Stimulated activated CD8-positive, alpha-beta memory T cell treated with anti-CD3 and anti-CD28 coated beads, Interleukin-7, amount 100 ng/mL, for 4 hours (primary cell): Measurements from ENCODE around the gene WWOX.

ENCODE experiments used
- DNase-seq, 2 donors: peaks; one replicate each; pipeline ENCODE4 v3.0.0-alpha.2; 2020; ENCODE audit warnings: low read depth in 2 of 2

The WWOX gene

GRCh38 chr16:78528265-78528664, 428.8 kb downstream of the WWOX start:
- DNase-seq: no peak

- DNase-seq: no peak
Measured at GRCh38 chr16:78529881-78530280, 430.4 kb downstream of the WWOX start.

- DNase-seq: no peak
Measured at GRCh38 chr16:78530283-78530682, 430.8 kb downstream of the WWOX start.

- DNase-seq: no peak
Measured at GRCh38 chr16:78535098-78535497, 435.6 kb downstream of the WWOX start.

- DNase-seq: no peak
Measured at GRCh38 chr16:78537511-78537910, 438.1 kb downstream of the WWOX start.

- DNase-seq: no peak
Measured at GRCh38 chr16:78538292-78538691, 438.8 kb downstream of the WWOX start.

- no peak for DNase-seq
Measured at GRCh38 chr16:78538919-78539318, 439.5 kb downstream of the WWOX start.

- DNase-seq: no peak
Measured at GRCh38 chr16:78542419-78542818, 443.0 kb downstream of the WWOX start.

GRCh38 chr16:78543023-78543422, 443.6 kb downstream of the WWOX start:
- DNase-seq: no peak

- no peak for DNase-seq
Measured at GRCh38 chr16:78549366-78549765, 449.9 kb downstream of the WWOX start.

GRCh38 chr16:78551487-78552085, 452.1 kb downstream of the WWOX start:
- no peak for DNase-seq

- no peak for DNase-seq
Measured at GRCh38 chr16:78552106-78552675, 452.7 kb downstream of the WWOX start.

- DNase-seq: no peak
Measured at GRCh38 chr16:78552716-78553115, 453.3 kb downstream of the WWOX start.

- no peak for DNase-seq
Measured at GRCh38 chr16:78553268-78554039, 454.0 kb downstream of the WWOX start.

- DNase-seq: no peak
Measured at GRCh38 chr16:78556421-78556820, 457.0 kb downstream of the WWOX start.

- DNase-seq: no peak
Measured at GRCh38 chr16:78560997-78561396, 461.5 kb downstream of the WWOX start.

GRCh38 chr16:78562111-78562510, 462.7 kb downstream of the WWOX start:
- DNase-seq: no peak

GRCh38 chr16:78562650-78563049, 463.2 kb downstream of the WWOX start:
- DNase-seq: no peak

- no peak for DNase-seq
Measured at GRCh38 chr16:78563905-78564304, 464.5 kb downstream of the WWOX start.

- DNase-seq: no peak
Measured at GRCh38 chr16:78566397-78567073, 467.1 kb downstream of the WWOX start.

GRCh38 chr16:78570399-78571141, 471.1 kb downstream of the WWOX start:
- no peak for DNase-seq

- DNase-seq: no peak
Measured at GRCh38 chr16:78571434-78571833, 472.0 kb downstream of the WWOX start.
